Measurements from ENCODE around the gene DR1.

The DR1 gene

GRCh38 chr1:93394514-93394913, 48.8 kb downstream of the DR1 start:
- DNase-seq = no peak

GRCh38 chr1:93395195-93395594, 49.5 kb downstream of the DR1 start:
- DNase-seq = no peak

- DNase-seq = no peak
Observed at GRCh38 chr1:93399781-93400180, 54.1 kb downstream of the DR1 start.

- DNase-seq = no peak
Observed at GRCh38 chr1:93408203-93408602, 62.5 kb downstream of the DR1 start.

- DNase-seq = no peak
Observed at GRCh38 chr1:93411000-93411399, 65.3 kb downstream of the DR1 start.

- no peak for DNase-seq
Observed at GRCh38 chr1:93414749-93415148, 69.0 kb downstream of the DR1 start.

GRCh38 chr1:93415296-93415695, 69.6 kb downstream of the DR1 start:
- DNase-seq = no peak

GRCh38 chr1:93416183-93416582, 70.5 kb downstream of the DR1 start:
- no peak for DNase-seq
